GM21619 (cell line): Measurements from ENCODE around the gene HERC5.
"Not testable (repeated sequence)": the region's sequence is repeated elsewhere in the genome, so short reads cannot be mapped to it uniquely, and the experiment has no call there.

ENCODE experiments used
- ATAC-seq: cut with Tn5 transposase; IDR thresholded peaks from one replicate; pipeline ENCODE4 v1.9.1; 2021; ENCODE audit not compliant: unreplicated experiment

Gene HERC5

DNA sequence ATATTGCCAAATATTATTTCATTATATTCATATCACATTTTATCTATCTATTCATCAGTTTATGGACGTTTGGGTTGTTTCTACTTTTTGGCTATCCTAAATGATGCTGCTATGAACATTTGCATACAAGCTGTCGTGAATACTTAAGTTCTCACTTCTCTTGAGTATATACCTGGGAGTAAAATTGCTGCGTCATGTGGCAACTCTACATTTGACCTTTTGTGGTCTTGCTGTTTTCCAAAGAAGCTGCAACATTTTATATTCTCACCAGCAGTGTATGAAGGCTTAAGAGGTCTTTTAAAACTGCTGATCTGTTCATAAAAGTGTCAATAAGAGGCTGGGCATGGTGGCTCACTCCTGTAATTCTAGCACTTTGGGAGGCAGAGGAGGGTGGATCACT is 60.9 kb downstream of the HERC5 start:
- ATAC-seq = no peak

- no peak for ATAC-seq
Observed at GRCh38 chr4:88518911-88519310, 62.0 kb downstream of the HERC5 start.

DNA sequence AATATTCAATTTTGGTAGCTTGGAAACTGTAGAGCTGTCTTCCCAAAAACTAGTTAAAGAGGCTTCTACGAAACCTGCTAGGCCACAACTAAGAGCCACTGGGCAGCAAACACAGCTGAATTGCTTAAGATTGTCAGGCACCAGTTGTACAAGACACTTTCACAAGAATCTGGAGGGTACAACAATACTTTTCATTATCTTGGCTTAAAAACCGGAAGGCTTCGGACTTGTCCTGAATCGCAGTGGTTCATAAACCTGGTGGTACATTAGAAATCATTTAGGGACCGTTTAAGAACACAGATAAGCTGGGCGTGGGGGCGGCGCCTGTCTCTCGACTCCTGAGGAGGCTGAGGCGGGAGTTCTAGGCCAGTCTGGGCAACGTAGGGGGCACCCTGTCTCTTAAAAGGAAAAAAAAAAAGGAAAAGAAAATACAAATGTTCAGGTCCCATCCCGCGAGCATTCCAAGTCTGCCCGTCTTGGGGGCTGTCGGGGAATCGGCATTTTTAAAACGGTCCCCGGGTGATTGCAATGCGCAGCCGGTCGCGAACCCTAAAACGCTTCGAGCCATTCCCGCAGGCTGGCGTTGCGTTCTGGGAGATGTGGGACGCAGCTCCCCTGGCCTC is 65.9 kb downstream of the HERC5 start:
- ATAC-seq = no peak

- ATAC-seq = peak; percentile 72
Observed at GRCh38 chr4:88523325-88524129, 66.6 kb downstream of the HERC5 start, which contains the start of gene PYURF. PYURF (minus strand) TSS chr4:88523776; CDS start chr4:88523700, 76 bp downstream.

DNA sequence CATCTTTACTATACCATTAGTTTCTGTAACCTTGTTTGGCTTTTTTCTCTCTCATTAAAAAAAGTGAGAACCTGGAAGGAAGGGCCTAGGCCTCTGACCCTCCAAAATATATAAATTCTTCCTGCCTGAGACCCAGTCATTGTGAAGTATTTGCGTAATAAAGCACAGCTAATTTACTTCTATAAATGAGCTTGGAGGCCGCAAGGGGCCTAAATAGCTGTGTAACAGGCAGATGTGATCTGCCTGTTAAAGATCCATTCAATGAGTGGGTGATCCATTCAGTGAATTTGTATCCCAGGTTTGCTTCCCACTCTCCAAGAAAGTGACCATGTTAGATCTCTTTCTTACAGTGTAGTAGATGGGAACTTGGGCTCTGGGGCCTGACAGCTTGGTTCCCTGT is 67.3 kb downstream of the HERC5 start:
- ATAC-seq = no peak

GRCh38 chr4:88526221-88526815 is 69.4 kb downstream of the HERC5 start:
- ATAC-seq = no peak

- peak; percentile 44 for ATAC-seq
Observed at GRCh38 chr4:88527787-88528186, 70.9 kb downstream of the HERC5 start.

- ATAC-seq = no peak
Observed at GRCh38 chr4:88528861-88529260, 71.9 kb downstream of the HERC5 start.

DNA sequence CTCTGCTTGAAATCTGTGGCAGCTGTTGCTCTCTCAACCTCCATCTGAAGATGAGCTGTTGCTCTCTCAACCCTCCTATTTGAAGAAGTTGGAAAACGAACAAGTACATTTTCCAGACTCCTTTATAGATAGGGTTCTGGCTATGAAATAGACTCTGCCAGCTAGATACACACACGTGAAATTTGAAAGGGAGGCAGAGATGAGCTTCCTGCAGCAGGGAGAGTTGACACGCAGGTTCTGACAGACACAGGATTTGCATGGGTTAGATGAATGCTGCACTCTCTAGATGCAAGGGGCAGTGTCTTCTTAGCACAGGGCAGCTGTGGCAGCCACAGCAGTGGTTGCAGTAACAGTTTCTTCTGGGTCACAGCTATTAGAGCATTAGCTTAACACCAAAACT is 74.6 kb downstream of the HERC5 start:
- ATAC-seq = no peak

GRCh38 chr4:88533088-88533790 is 76.3 kb downstream of the HERC5 start:
- ATAC-seq = no peak

DNA sequence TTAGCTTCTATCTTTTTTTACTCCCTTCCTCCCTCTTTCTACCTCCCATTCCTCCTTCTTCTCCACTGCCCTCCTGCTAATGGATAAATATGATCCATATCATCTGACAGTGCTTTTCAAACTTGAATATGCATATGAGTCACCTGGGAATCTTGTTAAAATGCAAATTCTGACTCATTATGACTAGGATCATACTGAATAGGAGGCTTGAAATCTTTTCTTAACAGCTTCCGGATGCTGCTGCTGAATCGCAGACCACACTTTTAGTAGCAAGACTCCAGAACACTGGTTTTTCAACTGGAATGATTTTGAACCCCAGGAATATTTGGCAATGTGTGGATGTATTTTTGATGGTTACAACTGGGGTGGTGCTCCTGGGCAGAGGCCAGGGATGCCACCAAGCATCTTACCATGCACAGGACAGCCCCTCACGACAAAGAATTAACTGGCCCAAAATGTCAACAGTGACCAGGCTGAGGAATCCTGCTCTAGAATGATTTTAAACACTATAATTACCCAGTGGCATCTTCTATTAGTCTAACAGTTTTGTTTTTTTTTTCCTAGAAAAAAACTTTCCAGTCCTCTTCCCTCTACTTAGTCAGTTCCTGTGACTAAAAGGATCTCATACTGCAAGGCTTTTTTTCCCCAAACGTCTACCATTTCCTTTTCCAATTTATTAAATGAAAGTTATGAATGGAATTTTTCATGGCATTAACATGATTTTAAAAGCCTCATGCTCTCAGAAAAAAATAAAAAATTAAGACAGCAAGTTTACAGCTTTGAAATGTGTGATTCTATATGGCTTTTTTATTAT is 77.2 kb downstream of the HERC5 start:
- no peak for ATAC-seq

DNA sequence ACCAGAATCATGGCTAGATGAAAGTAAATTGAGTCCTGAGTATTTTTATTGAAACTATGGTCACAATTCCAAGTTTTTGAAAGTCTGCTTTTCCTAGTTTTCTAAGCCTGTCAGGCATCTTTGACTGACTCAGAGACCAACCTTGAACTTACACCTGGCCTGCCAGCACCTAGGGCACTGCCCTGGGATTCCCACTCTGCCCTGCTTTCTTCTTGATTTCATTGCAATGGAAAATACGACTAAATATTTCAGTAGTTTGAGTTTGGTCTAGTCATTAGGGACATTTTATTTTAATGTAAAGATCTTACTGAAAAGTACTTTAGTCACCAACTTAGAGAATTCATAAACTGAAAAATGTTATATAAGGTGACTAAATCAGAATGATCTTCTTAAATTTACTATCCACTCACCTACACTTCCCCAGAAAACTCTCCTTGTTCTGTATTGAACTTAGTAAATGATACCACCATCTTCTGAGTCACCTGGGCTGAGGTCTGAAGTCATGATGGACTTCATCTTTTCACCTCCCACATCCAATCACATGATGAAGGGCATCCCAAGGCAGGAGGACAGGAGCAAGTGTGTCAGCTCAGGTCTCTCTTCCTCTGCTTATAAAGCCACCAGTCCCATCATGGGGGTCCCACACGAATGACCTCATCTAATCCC is 78.3 kb downstream of the HERC5 start:
- ATAC-seq = no peak

DNA sequence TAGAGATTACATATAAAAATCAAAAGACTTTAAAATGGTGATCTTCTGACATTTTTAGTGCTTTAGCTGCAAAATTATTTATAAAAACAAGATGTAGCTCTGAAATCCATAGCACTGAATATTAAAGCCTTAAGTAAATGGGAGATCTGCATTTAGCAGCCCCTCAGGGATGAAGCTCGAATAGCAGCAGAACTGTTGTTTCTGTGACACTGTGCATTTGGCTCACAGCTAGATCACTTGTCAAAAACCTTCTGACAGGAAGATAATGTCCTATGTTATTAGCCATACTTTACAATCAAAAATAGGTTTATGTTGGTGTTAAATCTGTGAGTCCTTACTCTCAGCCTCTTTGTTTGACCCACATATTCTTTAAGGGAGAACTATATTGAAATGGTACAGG is 80.8 kb downstream of the HERC5 start:
- ATAC-seq = no peak

- ATAC-seq = not testable (repeated sequence)
Observed at GRCh38 chr4:88539322-88540068, 82.6 kb downstream of the HERC5 start.

GRCh38 chr4:88549815-88550214 is 92.9 kb downstream of the HERC5 start:
- ATAC-seq = no peak
